ENCODE data around the gene RGS14.

Gene RGS14, protein sequence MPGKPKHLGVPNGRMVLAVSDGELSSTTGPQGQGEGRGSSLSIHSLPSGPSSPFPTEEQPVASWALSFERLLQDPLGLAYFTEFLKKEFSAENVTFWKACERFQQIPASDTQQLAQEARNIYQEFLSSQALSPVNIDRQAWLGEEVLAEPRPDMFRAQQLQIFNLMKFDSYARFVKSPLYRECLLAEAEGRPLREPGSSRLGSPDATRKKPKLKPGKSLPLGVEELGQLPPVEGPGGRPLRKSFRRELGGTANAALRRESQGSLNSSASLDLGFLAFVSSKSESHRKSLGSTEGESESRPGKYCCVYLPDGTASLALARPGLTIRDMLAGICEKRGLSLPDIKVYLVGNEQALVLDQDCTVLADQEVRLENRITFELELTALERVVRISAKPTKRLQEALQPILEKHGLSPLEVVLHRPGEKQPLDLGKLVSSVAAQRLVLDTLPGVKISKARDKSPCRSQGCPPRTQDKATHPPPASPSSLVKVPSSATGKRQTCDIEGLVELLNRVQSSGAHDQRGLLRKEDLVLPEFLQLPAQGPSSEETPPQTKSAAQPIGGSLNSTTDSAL

DNA sequence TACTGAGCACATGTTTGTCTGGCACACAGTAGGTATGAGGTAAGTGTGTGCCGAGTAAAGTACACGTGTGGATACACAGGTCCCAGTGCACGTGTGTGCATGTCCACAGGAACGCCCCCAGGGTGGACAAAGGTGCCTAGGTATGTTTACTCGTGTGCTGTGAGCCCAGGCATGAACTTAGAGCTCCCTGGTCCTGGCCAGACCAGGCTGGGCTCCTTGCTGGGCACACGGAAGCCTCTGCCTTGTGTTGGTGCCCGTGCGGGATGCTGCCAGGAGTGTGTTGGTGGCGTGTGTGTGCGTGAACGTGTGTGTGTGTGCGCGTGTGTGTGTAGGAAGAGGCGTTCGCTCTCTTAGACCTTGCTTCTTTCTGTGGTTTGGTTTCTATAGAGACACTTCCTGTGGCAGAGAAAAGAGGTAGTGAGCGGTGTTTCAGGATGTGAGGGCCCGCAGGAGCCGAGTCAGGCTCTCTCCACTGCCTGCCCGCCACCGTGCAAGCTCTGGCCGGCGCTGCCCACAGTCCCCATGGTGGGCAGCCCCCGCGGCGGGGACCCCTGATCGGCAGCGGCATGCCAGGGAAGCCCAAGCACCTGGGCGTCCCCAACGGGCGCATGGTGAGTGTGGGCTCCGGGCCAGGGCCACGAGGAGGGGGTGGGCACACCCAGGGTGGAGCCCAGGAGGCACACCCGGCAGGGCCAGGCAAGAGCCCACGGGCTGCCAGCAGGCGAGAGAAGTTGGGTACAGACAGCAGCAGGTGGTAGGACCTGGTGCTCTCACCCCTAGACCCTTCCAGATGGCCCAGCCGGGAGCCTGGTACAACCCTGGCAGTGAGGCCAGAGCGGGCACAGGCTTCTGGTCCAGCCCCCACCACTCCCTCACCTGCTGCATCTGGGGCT is at the start of gene RGS14:
Gene RGS14, plus strand, starts transcription at position 466 of the 893 bp plus-strand sequence. Its CDS starts 101 bp downstream, at position 567.
- DNase-seq = peak; percentile 69

- no peak for DNase-seq
Measured at GRCh38 chr5:177308740-177309139, 49.0 kb upstream of the RGS14 start.

GRCh38 chr5:177309351-177310191 is 48.2 kb upstream of the RGS14 start:
- DNase-seq = peak; percentile 78

DNA sequence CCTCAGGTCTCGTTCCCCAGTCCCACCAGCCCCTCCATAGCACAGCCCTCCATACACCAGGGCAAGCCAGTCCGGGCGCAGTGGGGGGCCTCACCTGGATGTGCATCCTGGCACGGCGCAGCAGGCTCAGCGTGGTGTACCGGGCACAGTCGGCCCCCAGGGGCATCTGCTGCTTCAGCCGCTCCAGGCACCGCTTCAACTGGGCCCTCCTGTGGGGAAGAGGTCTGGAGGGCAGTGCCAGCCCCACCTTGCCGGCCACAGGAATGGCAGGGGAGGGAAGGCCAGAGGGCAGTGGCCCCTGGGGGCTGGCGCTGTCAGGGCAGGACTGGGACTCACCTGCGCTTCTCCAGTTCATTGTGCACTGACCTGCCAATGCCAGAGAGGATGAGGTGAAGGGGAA is 47.4 kb upstream of the RGS14 start:
- no peak for DNase-seq

DNA sequence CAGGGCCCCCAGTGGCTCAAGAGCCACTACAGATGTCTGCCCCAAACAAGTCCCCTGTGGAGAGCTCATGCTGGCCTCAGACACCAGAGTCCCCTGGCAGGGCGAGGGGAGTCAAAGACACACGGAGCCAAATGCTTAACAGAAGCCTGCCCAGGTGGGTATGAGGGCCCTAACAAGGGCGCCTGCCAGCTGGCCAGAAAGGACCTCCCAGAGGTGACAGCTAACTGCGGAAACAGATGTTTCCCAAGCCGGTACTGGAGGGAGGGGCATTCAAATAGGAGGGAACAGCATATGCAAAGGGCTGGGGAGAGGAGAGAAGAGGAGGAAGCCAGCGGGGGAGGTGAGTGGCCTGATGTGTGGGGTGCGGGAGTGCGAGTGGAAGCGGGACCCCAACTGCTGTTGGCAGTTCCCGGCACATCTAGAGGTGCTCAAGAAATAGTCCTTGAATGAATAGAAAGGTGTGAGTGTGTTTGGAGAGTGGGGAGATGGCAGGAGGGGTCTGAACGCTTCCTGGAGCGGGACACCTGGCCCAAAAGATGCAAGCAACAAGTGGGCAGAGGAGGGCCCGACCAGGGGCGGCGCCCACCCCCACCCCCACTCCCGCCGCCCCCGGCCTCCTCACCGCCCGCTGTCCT is 46.9 kb upstream of the RGS14 start:
- DNase-seq = peak; percentile 13

DNA sequence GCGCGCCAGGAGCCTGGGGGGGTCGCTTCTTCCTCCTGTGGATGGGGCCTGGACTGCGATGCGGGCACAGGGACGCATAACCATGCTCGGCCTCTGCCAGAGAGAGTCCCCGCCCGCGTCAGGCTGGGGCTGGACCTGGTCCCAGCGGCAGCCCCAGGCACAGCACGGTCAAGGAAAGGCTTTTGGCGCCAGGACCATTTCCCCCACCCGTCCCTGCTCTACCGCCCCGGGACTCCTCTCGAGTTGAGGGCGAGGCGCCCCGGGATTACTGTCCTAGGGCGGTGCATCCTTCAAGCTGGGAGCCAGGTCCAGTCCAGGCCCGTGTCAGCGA is 46.4 kb upstream of the RGS14 start:
- DNase-seq = no peak

DNA sequence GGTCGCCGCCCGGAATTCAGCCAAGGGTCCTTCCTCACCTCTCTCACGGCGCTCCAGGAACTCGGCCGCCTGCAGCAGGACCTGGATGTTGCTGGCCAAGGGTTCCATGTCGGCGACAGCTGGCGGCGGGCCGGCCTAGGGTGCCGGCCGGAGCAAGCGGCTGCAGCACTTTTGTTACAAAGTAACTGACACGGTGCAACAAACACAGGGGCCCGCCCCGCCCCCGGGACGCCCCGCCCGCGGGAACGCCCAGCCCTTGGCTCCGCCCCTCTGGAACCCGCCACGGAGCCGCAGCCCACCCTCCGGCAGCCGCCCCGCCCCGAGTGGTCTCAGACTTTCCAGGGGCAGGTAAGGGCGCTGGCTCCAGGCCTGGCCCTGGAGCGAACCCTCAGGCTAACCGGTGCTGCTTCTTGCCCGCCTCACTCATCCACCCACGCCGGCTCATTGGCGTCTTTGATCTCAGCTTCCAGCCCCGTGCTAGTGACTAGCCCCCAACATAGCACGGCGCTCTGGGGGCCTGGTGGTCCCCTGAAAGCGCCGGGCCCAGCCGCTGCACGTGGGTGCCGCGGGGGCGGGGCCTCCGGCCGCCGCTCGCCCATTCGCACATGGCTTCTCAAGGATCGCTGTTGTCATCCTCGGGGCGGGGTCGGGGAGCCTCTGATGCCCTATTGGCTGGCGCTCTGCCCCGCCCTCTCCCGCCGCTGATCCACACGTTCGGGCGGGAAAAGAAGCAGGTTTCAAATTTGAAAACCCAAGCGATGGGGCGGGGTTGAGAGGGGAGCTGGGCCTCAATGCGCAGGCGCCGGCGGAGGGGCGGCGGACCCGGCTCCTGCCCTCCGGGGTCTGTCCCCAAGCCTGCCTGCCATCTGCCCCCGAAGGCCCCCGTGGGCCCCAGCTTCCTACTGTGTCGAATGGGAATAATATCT is 45.7 kb upstream of the RGS14 start, which contains the start of gene MXD3:
Gene MXD3, minus strand, starts transcription at position 176 of the 926 bp plus-strand sequence. Its CDS starts 68 bp downstream, at position 108.
- DNase-seq = peak; percentile 96

GRCh38 chr5:177312649-177313181 is 45.0 kb upstream of the RGS14 start:
- DNase-seq = peak; percentile 23

DNA sequence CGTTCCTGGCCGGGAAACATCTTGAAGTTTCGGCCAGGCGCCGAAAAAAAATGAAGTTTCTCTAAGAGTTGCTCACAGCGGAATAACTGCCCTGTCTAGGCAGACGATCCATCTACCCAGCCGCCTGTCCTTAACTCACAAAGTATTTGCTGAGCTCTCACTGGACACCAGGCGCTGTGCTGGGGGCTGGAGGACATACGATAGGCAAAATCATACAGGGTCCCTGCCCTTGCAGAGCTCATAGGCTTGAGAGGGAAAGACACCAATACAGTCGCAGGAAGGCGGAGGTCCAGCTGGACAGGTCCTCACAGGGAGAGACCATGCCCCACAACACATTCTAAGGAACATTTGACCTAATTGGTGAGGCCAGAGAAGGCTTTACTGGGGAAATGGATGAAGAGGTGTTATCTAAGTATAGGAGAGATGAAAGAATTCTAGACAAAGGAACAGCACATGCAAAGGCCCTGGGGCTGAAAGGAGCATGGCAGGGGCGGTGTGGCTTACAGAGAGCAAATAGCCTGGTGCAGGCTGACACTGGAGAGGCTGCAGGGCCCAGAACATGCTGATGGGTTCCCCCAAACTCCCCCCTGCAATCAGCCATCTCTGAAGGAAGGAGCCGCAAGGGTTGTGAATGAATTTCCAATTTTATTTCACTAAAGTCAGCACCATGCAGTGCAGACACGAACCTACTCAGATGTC is 44.0 kb upstream of the RGS14 start:
- no peak for DNase-seq

GRCh38 chr5:177314376-177315342 is 43.1 kb upstream of the RGS14 start:
- DNase-seq = no peak

DNA sequence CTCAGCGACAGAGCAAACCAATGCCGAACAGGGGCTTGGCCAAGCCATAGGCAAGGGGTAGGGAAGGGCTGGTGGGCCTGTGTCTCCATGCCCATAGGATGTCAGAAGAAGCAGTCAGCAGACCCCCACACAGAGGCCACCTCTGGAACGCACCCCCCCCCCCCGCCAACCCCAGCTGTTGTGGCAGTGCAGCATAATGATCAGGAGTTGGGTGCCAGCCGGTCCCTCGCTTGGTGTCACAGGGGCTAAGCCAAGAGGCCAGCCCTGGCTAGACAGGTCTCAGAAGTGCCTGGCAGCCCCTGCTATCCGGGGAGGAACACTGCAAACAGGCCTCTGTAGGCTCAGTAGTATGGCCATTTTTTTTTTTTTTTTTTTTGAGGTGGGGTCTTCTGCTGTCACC is 42.3 kb upstream of the RGS14 start:
- no peak for DNase-seq

DNA sequence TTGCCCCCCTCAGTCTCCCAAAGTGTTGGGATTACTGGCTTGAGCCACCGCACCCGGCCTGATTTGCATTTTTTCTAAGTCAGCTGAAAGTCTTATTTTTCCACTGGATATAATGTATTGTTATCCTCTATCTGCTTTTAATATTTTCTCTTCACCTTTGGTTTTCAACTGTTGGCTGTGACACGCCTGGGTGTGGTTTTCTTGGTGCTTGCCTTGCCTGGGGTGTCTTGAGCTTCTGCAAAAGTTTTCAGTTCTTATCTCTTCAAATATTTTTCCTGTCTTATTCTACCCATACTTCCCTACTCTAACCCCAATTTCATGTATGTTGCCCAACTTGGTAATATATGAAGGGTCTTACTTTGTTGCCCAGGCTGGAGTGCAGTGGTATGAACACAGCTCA is 41.7 kb upstream of the RGS14 start:
- DNase-seq = no peak

- peak; percentile 80 for DNase-seq
Measured at GRCh38 chr5:177317959-177318377, 39.8 kb upstream of the RGS14 start.

DNA sequence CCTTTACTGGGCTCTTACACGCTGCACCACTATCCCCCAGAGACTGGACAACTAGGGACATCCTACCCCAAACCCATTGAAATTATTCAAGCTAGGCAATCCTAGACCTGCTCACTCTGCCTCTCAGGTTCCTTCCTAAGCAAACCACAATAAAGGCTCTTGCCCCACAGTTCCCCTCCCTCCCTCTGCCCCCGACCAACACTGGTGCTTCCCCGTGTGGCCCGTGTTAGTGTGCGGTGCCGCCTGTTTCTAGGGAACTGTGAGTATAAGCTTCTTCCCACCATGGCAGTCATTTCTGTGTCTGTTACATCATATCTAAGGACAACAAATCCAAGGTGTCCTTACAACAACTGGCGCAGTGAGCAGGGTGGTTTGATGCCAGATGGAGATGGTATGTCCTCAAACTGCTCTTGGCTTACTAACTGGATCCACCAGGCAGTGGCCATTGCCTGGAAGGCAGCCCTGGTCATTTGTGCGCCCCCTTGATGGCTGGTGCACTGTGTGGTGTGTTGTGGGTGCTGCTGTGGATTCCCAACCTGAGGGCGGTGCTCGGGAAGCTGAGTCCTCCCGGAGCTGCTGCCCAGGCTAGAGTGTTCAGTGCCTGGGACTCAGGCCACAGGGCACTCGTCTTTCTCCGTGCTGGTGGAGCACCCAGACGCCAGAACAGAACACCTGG is 37.7 kb upstream of the RGS14 start:
- DNase-seq = peak; percentile 16

DNA sequence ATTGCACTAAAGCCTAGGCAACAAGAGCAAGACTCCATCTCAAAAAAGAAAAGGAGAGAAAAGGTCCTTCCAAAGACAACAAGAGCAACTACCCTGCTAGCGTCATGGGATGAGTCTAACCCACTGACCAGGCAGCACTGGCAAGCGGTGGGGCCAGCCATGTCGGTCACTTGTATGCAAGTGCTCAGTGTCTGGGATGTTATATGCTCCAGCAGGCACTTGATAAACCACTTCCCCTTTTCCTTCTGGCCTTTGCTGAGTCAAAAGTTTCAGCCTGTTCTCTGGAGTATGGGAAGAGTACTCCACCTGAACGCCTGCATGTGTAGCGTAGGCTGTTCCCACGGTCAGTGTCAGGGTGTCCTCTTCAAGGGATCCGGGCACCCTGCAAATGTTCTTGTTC is 36.8 kb upstream of the RGS14 start:
- no peak for DNase-seq

DNA sequence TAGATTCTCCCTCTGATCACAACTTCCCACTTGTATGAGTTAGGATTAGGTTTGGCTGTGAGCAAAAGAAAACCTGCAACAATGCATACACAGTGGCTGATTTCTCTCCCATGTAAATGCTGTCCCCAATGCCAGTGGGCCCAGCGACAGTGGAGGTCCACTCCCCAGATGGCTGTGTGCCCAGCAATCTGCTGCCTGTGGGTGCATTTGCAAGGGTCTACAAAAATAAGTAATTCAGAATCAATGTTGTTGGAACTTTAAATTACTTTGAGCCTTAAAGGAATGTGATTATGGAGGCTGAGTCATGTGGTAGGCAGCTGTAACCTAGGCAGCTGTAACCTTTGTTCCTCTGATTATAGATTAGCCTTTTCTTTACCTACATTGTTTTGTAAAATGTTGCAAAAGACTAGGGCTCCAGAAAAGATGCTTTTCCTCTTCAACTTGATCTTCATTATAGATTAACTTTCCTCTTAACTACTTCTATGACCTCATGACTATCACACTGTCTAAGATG is 31.8 kb upstream of the RGS14 start:
- DNase-seq = no peak

DNA sequence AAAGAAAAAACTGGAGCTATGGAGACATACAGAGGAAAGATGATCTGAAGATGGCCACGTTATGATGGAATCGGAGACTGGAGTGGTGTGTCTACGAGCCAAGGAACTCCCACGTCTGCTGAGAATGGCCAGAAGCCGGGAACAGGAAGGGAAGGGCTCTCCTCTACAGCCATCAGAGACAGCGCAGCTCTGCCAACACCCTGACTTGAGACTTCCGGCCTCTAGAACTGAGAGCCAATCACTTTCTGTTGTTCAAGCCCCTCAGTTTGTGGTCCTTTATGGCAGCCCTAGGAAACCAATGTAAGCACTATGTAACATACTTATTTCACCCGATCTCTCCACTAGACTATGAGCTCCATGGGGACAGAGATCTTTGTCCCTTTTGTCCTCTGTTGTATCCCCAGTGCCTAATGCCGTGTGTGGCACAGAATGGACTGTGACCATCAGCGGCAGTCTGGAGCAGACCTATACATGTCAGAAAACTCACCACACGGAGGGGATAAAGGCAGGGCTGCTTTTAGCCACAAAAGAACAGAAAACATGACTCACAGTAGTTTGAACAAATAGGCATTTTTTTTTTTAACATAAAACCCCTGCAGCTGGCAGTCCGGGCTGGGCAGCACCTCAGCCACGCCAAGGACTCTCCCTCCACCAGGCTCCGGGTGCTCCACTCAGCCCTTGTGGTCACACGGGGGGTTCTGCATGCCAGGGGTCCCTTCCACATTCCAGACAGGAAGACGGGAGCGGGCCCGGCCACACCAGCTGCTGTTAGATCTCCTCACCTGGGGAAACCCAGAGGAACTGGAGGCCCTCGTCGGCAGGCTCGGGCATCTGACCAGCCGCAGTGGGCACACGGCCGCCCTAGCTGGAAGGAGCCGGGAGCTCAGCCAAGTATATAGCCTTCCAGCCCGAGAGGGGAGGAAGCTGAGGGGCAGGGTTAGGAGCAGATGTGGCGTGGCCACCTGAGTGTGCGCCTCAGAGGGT is 29.9 kb upstream of the RGS14 start:
- no peak for DNase-seq

Measured in activated naive CD4-positive, alpha-beta T cell treated with Interleukin-2 at 50 U/mL for 16 hours (primary cell).